ENCODE data around the gene SIL1. TPM values are rescaled to one million over a fixed set of nuclear protein-coding genes. Genes with fewer than 3 reads are reported as not detected.

SIL1 gene
- total and polyA plus RNA-seq, 9 of the 15 experiments (the other 6 are each of a cell fraction or from before 2014, with no cell fraction given) = 1.3 to 30.5 (median 18.1) TPM

DNA sequence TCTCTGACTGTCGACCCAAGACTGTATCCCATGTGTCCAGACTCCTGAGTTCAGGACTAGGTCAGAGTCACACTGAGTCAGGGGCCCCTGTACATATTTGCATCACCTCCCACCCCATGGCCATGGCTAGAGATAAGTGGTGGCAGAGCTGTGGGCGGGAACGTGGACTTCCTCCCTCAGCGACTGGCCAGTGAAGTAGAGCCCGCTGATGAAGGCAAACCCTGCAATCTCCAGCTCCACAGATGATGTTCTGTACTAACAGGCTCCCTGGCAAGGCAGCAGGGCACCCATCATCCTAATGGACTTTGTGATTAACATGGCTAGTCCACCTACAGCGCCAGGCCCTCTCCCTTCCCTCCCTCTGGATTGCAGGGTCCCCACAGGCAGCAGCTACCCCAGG lies 212.5 kb downstream of the SIL1 start:
- Histone ChIP-seq H3K9me3 (replicated peaks; ENCODE audit: control insufficient read depth, insufficient read depth, low read depth, low read length) (no peaks in the 10 kb centered on the region), H3K27ac (ENCODE audit: extremely low read depth, low read depth, low read length) (no peak overlapping the region), H3K4me3 (no peak overlapping the region), H3K9me1 (ENCODE audit: control insufficient read depth, insufficient read depth, low read length) (no peaks in the 10 kb centered on the region), H4K20me1 (replicated peaks; ENCODE audit: control insufficient read depth, insufficient read depth, low read length) (no peaks in the 10 kb centered on the region), H3K36me3 (ENCODE audit: control insufficient read depth, insufficient read depth, low read length) (no peaks in the 10 kb centered on the region), H2AFZ (ENCODE audit: low read depth, low read length) (no peak overlapping the region), H3K4me2 (ENCODE audit: insufficient read depth, low read length) (no peak overlapping the region), H3K4me1 (replicated peaks in 1 of 2; ENCODE audit: control insufficient read depth in 2 of 2, insufficient read depth in 2 of 2, low read length in 2 of 2) (peaks cover 0 to 8% of the 10 kb centered on the region in 2 experiments; a peak in 3 of 5 replicates), H3K79me2 (ENCODE audit: control insufficient read depth, insufficient read depth, low read length) (no peaks in the 10 kb centered on the region), H3K27me3 (ENCODE audit: control insufficient read depth in 2 of 2, insufficient read depth in 2 of 2, low read length in 2 of 2) (no peaks in the 10 kb centered on the region), H3K9ac (ENCODE audit: insufficient read depth in 1 of 2, low read depth in 2 of 2, low read length in 2 of 2) (peak overlapping the region in 1 of 2 experiments; percentile 3; a peak in 1 of 4 replicates)
- in situ Hi-C loops (cut with MboI) (no loop called here), intact Hi-C loops (cut with micrococcal nuclease) (no loop called here)
- ChIA-PET POLR2A (interaction anchor here (1.0 kb wide), 1 partner anchor 9 kb away, joined by 3 read pairs; no protein-coding TSS in a partner anchor), CTCF (ENCODE audit: low intra/inter-chr PET ratio) (no interaction called here)
- 10% methylated on average over 6 of the region's 6 CpGs for WGBS (ENCODE audit: insufficient coverage, low coverage, missing lambda C conversion rate)
- ATAC-seq (peak; percentile 68), FAIRE-seq (peak; percentile 42), DNase-seq (ENCODE audit: extremely low read depth in 1 of 4, low spot score in 3 of 4) (peak in 2 of 4 experiments; percentile 36 to 54)
- BruUV-seq (replicated peaks) = no TSS peak
- TF ChIP-seq CBFA2T3 (IDR thresholded peaks at IDR 0.05) = peak; percentile 22; the same call in 1 of the 2 replicates
- TF ChIP-seq EGR1 (conservative IDR thresholded peaks at IDR 0.05) = peak; percentile 60
- no peak for TF ChIP-seq SAFB (IDR thresholded peaks at IDR 0.05; ENCODE audit: borderline replicate concordance, low read depth, low read length)
- no peak for TF ChIP-seq ETV6 (IDR thresholded peaks at IDR 0.05; ENCODE audit: borderline replicate concordance in 1 of 2, low read depth in 2 of 2, low read length in 1 of 2)
- TF ChIP-seq ETV6 (CRISPR knock-in tag; IDR thresholded peaks at IDR 0.05; ENCODE audit: borderline replicate concordance) = no peak
- TF ChIP-seq ZFP36 (IDR thresholded peaks at IDR 0.05; ENCODE audit: low read depth, low read length, partially characterized antibody) = peak; percentile 75
- TF ChIP-seq SPI1 (IDR thresholded peaks at IDR 0.05; ENCODE audit: borderline replicate concordance, low read depth, low read length) = peak; percentile 36; the same call in 1 of the 2 replicates
